ENCODE measurements around the gene RNASE12.

Gene RNASE12

DNA sequence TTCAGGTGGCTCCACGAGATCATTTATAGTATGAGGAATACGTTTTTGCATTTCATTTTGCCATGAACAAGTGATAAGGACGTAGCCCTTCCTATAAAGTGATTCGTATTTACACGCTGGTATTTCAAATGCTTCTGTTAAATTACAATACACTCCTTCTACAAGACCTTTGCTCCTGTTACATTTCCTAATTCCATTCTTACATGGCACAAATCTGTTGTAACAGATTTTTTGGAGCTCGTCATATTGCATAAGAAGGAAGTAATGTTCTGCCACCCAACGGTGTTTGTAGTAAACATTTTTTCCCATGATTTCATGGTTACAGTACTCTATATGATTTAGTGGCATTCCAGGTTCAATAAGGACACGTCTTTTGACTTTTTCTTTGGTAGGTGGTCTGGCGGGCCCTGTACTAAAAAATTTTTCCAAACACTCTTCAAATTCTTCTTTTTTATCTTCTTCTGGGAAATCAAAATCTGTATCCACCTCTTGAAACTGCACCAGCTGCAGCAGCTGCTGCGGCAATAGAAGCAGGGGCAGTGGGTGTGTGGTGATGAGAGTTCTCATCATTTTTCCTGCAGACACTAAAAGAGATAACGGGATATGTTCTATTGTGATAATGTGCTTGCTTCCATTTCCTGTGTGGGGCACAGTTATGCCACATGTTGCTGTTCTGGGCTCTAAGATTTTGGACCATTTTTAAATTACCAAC lies 34.5 kb downstream of the RNASE12 start:
- H3K4me3 ChIP-seq (ENCODE audit: low read depth, low read length): no peak overlapping the region
- no peak for TF ChIP-seq CTCF (IDR thresholded peaks at IDR 0.05; ENCODE audit: low read depth, low read length)

GRCh38 chr14:20555845-20556244 lies 35.3 kb downstream of the RNASE12 start:
- no peak for TF ChIP-seq CTCF (IDR thresholded peaks at IDR 0.05; ENCODE audit: low read depth, low read length)
- no peak overlapping the region for H3K4me3 ChIP-seq (ENCODE audit: low read depth, low read length)

- no peak for TF ChIP-seq CTCF (IDR thresholded peaks at IDR 0.05; ENCODE audit: low read depth, low read length)
- no peak overlapping the region for H3K4me3 ChIP-seq (ENCODE audit: low read depth, low read length)
Measured at GRCh38 chr14:20553024-20553423, 38.2 kb downstream of the RNASE12 start.

DNA sequence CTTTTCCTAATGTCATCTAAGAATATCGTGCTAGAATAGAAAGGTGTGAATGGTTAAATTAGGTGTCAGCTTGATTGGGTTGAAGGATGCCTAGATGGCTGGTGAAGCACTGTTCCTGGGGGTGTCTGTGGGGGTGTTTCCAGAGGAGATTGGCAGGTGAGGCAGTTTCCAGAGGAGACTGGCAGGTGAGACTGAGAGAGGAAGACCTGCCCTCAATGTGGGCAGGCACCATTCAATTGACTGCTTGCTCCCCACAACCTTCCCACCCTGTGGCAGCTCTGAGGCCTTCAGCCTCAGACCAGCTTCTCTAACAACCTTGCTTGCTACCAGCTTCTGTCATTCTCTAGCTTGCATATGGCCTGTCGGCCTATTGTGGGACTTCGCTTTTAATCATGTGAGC lies 39.6 kb downstream of the RNASE12 start:
- H3K4me3 ChIP-seq (ENCODE audit: low read depth, low read length): no peak overlapping the region

DNA sequence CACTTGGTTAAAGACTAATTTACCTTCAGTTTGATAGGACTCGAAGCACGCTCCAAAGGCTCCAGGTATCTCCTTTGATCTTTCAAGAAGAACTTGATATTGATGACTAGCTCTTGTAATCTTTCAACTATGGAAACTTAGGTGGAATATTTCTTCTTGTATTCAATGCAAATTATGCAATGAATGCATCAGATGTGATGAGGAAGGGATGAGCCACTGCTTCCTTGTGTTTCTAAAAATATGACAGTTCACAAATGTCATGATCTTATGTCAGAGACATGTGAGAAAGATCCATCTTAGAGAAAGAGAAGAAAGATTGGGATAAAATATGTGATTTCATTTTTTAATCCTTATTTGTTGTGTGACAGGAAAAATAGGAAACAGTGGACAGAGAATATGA lies 40.2 kb downstream of the RNASE12 start:
- TF ChIP-seq CTCF (IDR thresholded peaks at IDR 0.05; ENCODE audit: low read depth, low read length): no peak
- no peak overlapping the region for H3K4me3 ChIP-seq (ENCODE audit: low read depth, low read length)

More for the DNA sequence above, 39.6 kb downstream of the RNASE12 start:
- TF ChIP-seq CTCF (IDR thresholded peaks at IDR 0.05; ENCODE audit: low read depth, low read length): no peak

GRCh38 chr14:20548414-20549158 lies 42.6 kb downstream of the RNASE12 start:
- no peak overlapping the region for H3K4me3 ChIP-seq (ENCODE audit: low read depth, low read length)
- no peak for TF ChIP-seq CTCF (IDR thresholded peaks at IDR 0.05; ENCODE audit: low read depth, low read length)

DNA sequence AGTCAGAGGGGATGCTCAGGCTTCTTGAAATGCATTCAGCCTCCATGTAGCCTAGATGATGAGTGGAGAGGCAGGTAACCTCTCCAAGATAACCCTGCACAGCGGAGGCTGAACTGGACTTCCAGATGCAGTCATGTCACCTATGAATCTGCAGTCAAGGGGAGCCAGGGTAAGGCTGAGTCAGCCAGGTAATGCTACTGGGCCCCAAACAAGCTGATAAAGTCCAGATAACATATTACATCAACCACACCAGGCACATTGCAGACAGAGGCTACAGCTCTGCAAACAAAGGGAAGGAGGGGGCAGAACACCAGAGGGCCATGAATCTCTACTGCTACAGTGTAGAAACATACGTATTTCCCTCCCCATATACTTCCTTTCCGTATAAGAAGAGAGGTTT lies 44.3 kb downstream of the RNASE12 start:
- no peak for TF ChIP-seq CTCF (IDR thresholded peaks at IDR 0.05; ENCODE audit: low read depth, low read length)
- no peak overlapping the region for H3K4me3 ChIP-seq (ENCODE audit: low read depth, low read length)
